Measurements from ENCODE around the gene RPL22. TPM values are rescaled to one million over a fixed set of nuclear protein-coding genes. Genes with fewer than 3 reads are reported as not detected.

RPL22 gene
- polyA plus RNA-seq, 1 experiment: 76.9 TPM

DNA sequence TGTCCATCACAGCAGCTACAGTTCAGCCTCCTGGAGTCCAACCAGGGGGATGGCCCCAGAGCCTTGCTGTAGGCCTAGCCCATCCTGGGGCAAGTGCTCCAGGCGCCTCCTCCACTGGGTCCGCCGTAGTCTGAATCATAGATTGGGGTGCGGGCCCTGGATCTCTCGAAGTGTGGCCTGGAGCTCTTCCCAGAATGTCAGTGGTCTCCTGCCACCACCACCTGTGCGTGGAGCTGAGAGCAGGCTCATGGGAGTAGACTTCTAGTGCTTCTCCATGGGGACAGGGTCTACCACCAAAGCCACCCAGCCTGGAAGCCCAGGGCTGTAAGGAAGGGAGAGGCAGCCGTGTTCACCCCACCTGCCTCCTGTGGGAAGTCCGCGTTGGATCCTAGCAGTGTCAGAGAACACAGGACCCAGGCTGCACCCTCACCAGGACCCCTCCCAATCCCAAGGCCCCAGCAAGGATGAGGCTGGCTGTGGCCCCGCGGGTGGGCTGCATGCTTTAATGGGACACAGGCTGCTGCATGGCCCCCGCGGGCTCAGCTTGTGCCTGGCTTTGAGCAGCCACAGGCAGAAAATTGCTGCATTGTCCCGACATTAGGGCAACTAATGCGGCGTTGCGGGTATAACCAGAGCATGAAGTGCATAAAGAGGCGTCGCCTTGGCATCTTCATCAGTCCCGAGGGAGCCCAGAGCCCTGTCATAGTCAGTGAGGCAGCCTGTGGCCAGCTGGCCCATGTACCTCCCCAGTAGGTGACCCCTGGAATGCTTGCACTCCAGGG is 43.8 kb upstream of the RPL22 start:
- H3K4me3 ChIP-seq (ENCODE audit: low read depth, low read length): no peak overlapping the region
- DNase-seq (ENCODE audit: low read depth): no peak
- TF ChIP-seq, protein P1, sequence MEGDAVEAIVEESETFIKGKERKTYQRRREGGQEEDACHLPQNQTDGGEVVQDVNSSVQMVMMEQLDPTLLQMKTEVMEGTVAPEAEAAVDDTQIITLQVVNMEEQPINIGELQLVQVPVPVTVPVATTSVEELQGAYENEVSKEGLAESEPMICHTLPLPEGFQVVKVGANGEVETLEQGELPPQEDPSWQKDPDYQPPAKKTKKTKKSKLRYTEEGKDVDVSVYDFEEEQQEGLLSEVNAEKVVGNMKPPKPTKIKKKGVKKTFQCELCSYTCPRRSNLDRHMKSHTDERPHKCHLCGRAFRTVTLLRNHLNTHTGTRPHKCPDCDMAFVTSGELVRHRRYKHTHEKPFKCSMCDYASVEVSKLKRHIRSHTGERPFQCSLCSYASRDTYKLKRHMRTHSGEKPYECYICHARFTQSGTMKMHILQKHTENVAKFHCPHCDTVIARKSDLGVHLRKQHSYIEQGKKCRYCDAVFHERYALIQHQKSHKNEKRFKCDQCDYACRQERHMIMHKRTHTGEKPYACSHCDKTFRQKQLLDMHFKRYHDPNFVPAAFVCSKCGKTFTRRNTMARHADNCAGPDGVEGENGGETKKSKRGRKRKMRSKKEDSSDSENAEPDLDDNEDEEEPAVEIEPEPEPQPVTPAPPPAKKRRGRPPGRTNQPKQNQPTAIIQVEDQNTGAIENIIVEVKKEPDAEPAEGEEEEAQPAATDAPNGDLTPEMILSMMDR (IDR thresholded peaks at IDR 0.05; ENCODE audit: insufficient read depth, low read depth, low read length): no peak
- ChIA-PET CTCF (interaction anchor here (1.0 to 2.4 kb wide), 6 partner anchors 37 to 209 kb away, joined by 3 to 11 read pairs (median 8); partner anchors contain the start of gene RNF207), POLR2A (no interaction called here)
- peaks cover 29% of the 10 kb centered on the region for H3K27me3 ChIP-seq (ENCODE audit: control insufficient read depth, insufficient read depth, low read length)
- H3K36me3 ChIP-seq (ENCODE audit: control insufficient read depth, insufficient read depth, low read length): no peaks in the 10 kb centered on the region

DNA sequence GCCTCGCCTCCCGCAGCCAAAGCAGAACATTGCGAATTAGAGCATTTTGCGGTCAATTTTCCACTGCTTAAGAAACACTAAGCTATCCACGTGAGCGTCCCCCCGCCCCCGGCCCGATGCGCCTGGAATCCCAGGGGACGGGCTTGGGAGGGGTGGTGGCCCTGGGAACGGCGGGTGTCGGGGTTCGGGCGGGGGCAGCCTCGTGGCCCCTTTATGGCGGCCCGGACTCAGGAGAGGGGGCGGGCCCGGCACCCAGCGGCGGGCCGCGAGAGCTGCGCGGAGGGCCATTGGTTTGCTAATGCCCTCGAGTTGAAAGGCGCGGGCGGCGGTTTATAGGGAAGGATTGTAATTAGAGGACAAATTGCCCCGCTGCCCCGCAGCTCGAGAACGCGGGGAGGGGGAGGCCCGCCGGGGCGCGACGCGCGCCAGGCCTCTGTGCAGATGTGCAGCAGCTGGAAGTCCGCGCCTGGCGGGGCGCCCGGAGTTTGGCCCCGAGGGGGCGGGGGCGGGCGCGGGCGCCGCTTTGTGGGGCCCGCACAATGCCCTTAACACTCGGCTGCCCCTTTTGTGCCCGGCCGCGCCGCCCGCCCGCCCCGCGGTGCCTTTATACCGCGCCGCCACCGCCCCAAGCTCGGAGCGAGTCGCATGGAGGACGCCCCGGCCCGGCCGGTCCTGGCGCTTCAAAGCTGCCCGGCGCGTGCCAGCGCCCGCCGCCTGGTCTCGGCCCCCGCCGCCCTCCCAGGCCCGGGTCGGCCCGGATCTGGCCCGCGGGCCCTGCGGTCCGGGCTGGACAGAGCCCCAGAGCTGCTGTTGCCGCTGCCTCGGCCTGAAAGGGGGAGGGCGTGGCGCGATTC is 42.7 kb upstream of the RPL22 start:
- POLR2A ChIA-PET: no interaction called here
- Histone ChIP-seq H3K27me3 (ENCODE audit: control insufficient read depth, insufficient read depth, low read length) (peaks cover 29% of the 10 kb centered on the region), H3K4me3 (ENCODE audit: low read depth, low read length) (no peak overlapping the region), H3K36me3 (ENCODE audit: control insufficient read depth, insufficient read depth, low read length) (no peaks in the 10 kb centered on the region)
- no peak for DNase-seq (ENCODE audit: low read depth)
- CTCF ChIA-PET: interaction anchor here (1.0 to 2.4 kb wide), 5 partner anchors 102 to 208 kb away, joined by 3 to 11 read pairs (median 8); no protein-coding TSS in a partner anchor
- TF ChIP-seq, protein P1 (IDR thresholded peaks at IDR 0.05; ENCODE audit: insufficient read depth, low read depth, low read length): no peak

DNA sequence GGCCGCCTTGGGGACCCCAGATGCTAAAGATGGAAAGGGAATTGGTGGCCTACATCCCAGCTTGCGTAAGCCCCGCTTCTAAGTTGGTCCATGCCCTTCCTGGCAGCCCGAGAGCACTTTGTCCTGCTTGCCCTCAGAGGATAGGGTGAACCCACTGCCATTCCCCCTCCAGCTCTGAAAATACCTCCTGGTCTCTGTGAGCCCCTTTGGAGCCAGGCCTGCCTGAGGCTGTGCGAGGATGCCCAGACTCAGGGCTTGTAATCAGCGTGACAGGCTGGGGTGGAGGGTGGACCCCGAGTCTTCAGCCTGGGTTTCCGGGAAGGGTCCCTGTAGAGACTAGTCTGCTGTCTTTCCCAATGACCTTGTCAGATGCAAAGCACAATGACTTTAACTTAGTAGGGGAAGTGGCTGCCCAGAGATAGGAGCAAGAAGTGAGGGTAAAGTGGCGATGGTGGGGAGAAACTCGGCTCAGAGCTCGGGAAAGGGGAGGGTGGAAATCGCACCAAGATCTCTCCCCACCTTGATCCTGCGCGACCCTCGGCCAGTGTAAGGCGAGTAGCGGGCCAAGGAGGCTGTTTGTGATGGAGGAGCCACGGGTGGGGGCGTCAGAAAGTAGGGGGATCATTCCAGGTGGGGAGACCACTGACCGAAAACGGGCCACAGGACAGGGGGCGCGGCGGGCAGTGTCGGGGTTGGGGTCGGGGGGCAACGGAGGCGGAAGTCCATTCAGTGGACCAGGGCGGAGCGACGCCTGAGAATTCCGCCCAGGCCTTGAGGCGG is 41.9 kb upstream of the RPL22 start:
- ChIA-PET CTCF (interaction anchor here (1.2 to 2.4 kb wide), 5 partner anchors 102 to 199 kb away, joined by 3 to 11 read pairs (median 8); no protein-coding TSS in a partner anchor), POLR2A (no interaction called here)
- Histone ChIP-seq H3K4me3 (ENCODE audit: low read depth, low read length) (no peak overlapping the region), H3K36me3 (ENCODE audit: control insufficient read depth, insufficient read depth, low read length) (no peaks in the 10 kb centered on the region), H3K27me3 (ENCODE audit: control insufficient read depth, insufficient read depth, low read length) (peaks cover 29% of the 10 kb centered on the region)
- TF ChIP-seq, protein P1 (IDR thresholded peaks at IDR 0.05; ENCODE audit: insufficient read depth, low read depth, low read length): no peak
- no peak for DNase-seq (ENCODE audit: low read depth)

DNA sequence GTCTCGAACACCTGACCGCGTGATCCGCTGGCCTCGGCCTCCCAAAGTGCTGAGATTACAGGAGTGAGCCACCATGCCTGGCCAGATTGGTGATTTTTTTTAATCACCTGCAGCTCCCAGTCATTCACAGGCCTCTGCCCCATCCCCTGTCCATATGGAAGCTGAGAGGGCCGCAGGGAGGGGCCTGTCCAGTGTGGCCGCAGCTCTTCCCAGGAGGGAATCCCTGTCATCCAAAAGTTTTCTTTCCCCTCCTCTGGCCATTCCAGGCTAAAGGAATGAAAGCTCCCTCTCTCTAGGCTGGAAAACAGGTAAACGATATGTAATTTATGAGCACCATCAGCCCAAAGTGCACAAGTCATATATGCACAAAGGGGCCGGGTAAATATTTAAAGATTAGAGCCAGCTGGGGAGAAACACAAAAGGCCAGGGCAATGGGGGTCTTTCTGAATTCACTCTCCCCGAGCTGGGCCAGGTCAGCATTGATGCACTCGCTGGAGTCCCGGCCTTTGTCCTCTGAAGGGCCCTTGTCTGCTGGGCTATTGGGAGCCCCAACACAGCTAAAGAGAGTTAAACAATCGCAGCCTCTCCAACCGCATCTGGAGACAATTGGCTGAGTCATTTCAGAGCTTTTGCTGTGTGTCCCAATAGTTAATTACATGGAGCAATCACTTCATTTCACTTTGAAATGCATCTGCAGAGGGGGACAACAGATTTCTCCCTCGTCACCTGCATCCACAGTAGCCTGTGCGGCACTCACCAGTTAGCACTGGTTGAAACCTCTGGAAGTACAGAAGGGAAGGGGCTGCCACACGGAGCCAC is 40.8 kb upstream of the RPL22 start:
- TF ChIP-seq, protein P1 (IDR thresholded peaks at IDR 0.05; ENCODE audit: insufficient read depth, low read depth, low read length): no peak
- ChIA-PET CTCF (interaction anchor here (1.0 to 1.7 kb wide), 4 partner anchors 20 to 198 kb away, joined by 3 to 6 read pairs (median 3); no protein-coding TSS in a partner anchor), POLR2A (no interaction called here)
- Histone ChIP-seq H3K27me3 (ENCODE audit: control insufficient read depth, insufficient read depth, low read length) (peaks cover 29% of the 10 kb centered on the region), H3K36me3 (ENCODE audit: control insufficient read depth, insufficient read depth, low read length) (no peaks in the 10 kb centered on the region), H3K4me3 (ENCODE audit: low read depth, low read length) (no peak overlapping the region)
- DNase-seq (ENCODE audit: low read depth): no peak

All from BJ (cell line).